Neural progenitor cell (in vitro differentiated cells): ENCODE results near the gene MLYCD. TPM values are rescaled to one million over a fixed set of nuclear protein-coding genes. Genes with fewer than 3 reads are reported as not detected.

ENCODE experiments used
- DNase-seq: peaks from one replicate; pipeline ENCODE4 v3.0.0-alpha.2; 2016; ENCODE audit warnings: low spot score
- H2AFZ ChIP-seq: fragments of 200-600 bp; sonication (generic); replicated peaks from 2 replicates; pipeline ENCODE4 v1.6.1; 2016; ENCODE audit warnings: antibody characterized with exemption
- H3F3A ChIP-seq: fragments of 200-600 bp; sonication (generic); 2 replicates; pipeline ENCODE4 v1.6.1; 2016; ENCODE audit warnings: antibody characterized with exemption, low read depth
- H3K27ac ChIP-seq: fragments of 200-600 bp; sonication (generic); 2 replicates; pipeline ENCODE4 v1.5.1; 2016; ENCODE audit warnings: mild to moderate bottlenecking
- H3K27me3 ChIP-seq: fragments of 200-600 bp; sonication (generic); 2 replicates; pipeline ENCODE4 v1.6.1; 2016; ENCODE audit warnings: mild to moderate bottlenecking, moderate library complexity
- H3K36me3 ChIP-seq: fragments of 200-600 bp; sonication (generic); 2 replicates; pipeline ENCODE4 v1.5.1; 2016
- H3K4me1 ChIP-seq: fragments of 200-600 bp; sonication (generic); 2 replicates; pipeline ENCODE4 v1.6.1; 2016; ENCODE audit warnings: mixed run types
- H3K4me2 ChIP-seq: fragments of 200-600 bp; sonication (generic); 2 replicates; pipeline ENCODE4 v1.6.1; 2016
- H3K4me3 ChIP-seq: fragments of 200-600 bp; sonication (generic); 2 replicates; pipeline ENCODE4 v1.5.1; 2016
- H3K79me2 ChIP-seq: fragments of 200-600 bp; sonication (generic); 2 replicates; pipeline ENCODE4 v1.6.1; 2016; ENCODE audit warnings: low read depth
- H3K9ac ChIP-seq: fragments of 200-600 bp; sonication (generic); 2 replicates; pipeline ENCODE4 v1.6.1; 2016
- H3K9me3 ChIP-seq: fragments of 200-600 bp; sonication (generic); 2 replicates; pipeline ENCODE4 v1.5.1; 2016; ENCODE audit warnings: low read depth
- H4K20me1 ChIP-seq: fragments of 200-600 bp; sonication (generic); 2 replicates; pipeline ENCODE4 v1.6.1; 2016; ENCODE audit warnings: low read depth
- H3K27ac Mint-ChIP-seq: 3 replicates; pipeline ENCODE4 v1.8.0; 2021; ENCODE audit warnings: mixed read lengths
- H3K27me3 Mint-ChIP-seq: 2 replicates; pipeline ENCODE4 v1.8.0; 2022; ENCODE audit warnings: low read depth, mild to moderate bottlenecking, inconsistent platforms, moderate library complexity, mixed read lengths; ENCODE audit not compliant: insufficient read depth
- H3K36me3 Mint-ChIP-seq: 3 replicates; pipeline ENCODE4 v1.8.0; 2021; ENCODE audit warnings: mixed read lengths
- H3K4me1 Mint-ChIP-seq: 3 replicates; pipeline ENCODE4 v1.8.0; 2021; ENCODE audit warnings: mixed read lengths
- H3K4me3 Mint-ChIP-seq: 3 replicates; pipeline ENCODE4 v1.8.0; 2021; ENCODE audit warnings: mild to moderate bottlenecking, moderate library complexity, mixed read lengths
- H3K9me3 Mint-ChIP-seq: 3 replicates; pipeline ENCODE4 v1.8.0; 2020; ENCODE audit warnings: mixed read lengths
- EZH2 ChIP-seq: fragments of 200-600 bp; sonication (generic); IDR thresholded peaks from 2 replicates; pipeline ENCODE4 v1.6.1; 2017; ENCODE audit warnings: antibody characterized with exemption, mild to moderate bottlenecking, moderate library complexity
- EZH2phosphoT487 ChIP-seq: fragments of 200-600 bp; sonication (generic); IDR thresholded peaks from 2 replicates; pipeline ENCODE4 v1.6.1; 2017; ENCODE audit warnings: antibody characterized with exemption
- total RNA-seq: library from RNA; depleted of rRNA; stranded (reverse); fragments of >200 nt; gene quantifications from 2 replicates; pipeline ENCODE4 v1.2.3, GENCODE V29; 2015; ENCODE audit warnings: low replicate concordance
- TF ChIP-seq, protein P1 (sequence below): fragments of 200-600 bp; sonication (generic); IDR thresholded peaks from 2 replicates; pipeline ENCODE4 v1.5.1; 2017; ENCODE audit warnings: antibody characterized with exemption, mild to moderate bottlenecking

The MLYCD gene
- total RNA-seq, 1 donor from 2014 or later = 2.5 TPM

DNA sequence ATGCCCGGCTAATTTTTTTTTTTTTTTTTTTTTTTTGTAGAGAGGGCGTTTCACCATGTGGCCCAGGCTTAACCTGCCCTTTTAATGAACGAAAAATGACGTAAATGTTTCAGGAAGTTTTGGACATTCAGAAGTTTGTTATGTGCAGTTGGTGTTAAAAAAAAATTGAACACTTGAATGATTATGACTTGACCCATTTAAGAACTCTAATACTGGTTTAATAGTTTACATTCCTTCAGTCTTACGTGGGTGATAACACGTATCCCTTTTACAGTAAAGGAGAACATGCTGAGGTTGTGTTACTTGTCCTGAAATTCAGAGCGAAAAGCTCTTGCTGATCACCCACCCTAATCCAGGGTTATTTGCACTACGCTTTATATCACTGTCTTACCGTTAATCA is 1.7 kb downstream of the MLYCD start:
- Histone ChIP-seq H3K4me2 (peak overlapping the region; percentile 94), H3K27me3 (peaks cover 20% of the 10 kb centered on the region), H3K9me3 (no peaks in the 10 kb centered on the region), H3F3A (peaks cover 8% of the 10 kb centered on the region), H2AFZ (no peak overlapping the region), H3K4me3 (no peak overlapping the region), H3K79me2 (peaks cover 13% of the 10 kb centered on the region), H3K27ac (no peak overlapping the region), H4K20me1 (peaks cover 13% of the 10 kb centered on the region), H3K4me1 (peaks cover 5% of the 10 kb centered on the region), H3K36me3 (no peaks in the 10 kb centered on the region), H3K9ac (no peak overlapping the region)
- H3K27ac Mint-ChIP-seq = no peak overlapping the region
- DNase-seq = no peak
- H3K9me3 Mint-ChIP-seq = no peaks in the 10 kb centered on the region
- H3K36me3 Mint-ChIP-seq = peaks cover 2% of the 10 kb centered on the region
- peak overlapping the region; percentile 93 for H3K4me3 Mint-ChIP-seq
- peaks cover 9% of the 10 kb centered on the region for H3K27me3 Mint-ChIP-seq
- peaks cover 40% of the 10 kb centered on the region for H3K4me1 Mint-ChIP-seq
- TF ChIP-seq EZH2phosphoT487 (no peak), EZH2 (no peak)
- TF ChIP-seq, protein P1, sequence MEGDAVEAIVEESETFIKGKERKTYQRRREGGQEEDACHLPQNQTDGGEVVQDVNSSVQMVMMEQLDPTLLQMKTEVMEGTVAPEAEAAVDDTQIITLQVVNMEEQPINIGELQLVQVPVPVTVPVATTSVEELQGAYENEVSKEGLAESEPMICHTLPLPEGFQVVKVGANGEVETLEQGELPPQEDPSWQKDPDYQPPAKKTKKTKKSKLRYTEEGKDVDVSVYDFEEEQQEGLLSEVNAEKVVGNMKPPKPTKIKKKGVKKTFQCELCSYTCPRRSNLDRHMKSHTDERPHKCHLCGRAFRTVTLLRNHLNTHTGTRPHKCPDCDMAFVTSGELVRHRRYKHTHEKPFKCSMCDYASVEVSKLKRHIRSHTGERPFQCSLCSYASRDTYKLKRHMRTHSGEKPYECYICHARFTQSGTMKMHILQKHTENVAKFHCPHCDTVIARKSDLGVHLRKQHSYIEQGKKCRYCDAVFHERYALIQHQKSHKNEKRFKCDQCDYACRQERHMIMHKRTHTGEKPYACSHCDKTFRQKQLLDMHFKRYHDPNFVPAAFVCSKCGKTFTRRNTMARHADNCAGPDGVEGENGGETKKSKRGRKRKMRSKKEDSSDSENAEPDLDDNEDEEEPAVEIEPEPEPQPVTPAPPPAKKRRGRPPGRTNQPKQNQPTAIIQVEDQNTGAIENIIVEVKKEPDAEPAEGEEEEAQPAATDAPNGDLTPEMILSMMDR = no peak

DNA sequence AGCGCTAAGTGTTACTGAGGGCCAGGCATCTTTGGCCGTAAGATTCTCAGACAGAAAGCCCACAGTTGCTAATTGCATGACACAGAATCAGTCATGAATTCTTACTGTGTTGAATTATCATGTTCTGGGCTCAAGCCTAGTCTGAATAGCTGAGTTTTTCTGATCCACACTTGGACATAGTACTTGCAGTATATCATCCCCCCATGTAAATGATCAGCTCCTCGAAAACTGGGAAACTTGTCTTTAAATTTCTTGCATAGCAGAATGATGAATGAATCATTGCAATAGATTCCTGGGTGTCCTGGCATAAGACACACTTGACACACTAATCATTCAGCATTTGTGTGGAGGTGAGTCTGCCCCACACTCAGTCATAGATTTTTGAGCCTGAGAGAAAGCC is 2.2 kb downstream of the MLYCD start:
- no peaks in the 10 kb centered on the region for H3K36me3 ChIP-seq
- no peak overlapping the region for H3K4me2 ChIP-seq
- H3K27ac Mint-ChIP-seq = no peak overlapping the region
- H3F3A ChIP-seq = peaks cover 8% of the 10 kb centered on the region
- DNase-seq = no peak
- H4K20me1 ChIP-seq = peaks cover 13% of the 10 kb centered on the region
- peaks cover 9% of the 10 kb centered on the region for H3K27me3 Mint-ChIP-seq
- peaks cover 40% of the 10 kb centered on the region for H3K4me1 Mint-ChIP-seq
- no peak overlapping the region for H3K27ac ChIP-seq
- H3K9me3 ChIP-seq = no peaks in the 10 kb centered on the region
- peaks cover 2% of the 10 kb centered on the region for H3K36me3 Mint-ChIP-seq
- no peak overlapping the region for H3K9ac ChIP-seq
- H2AFZ ChIP-seq = no peak overlapping the region
- H3K9me3 Mint-ChIP-seq = no peaks in the 10 kb centered on the region
- H3K4me3 ChIP-seq = no peak overlapping the region
- peaks cover 5% of the 10 kb centered on the region for H3K4me1 ChIP-seq
- H3K4me3 Mint-ChIP-seq = peak overlapping the region; percentile 93
- peaks cover 20% of the 10 kb centered on the region for H3K27me3 ChIP-seq
- TF ChIP-seq EZH2phosphoT487 = no peak
- TF ChIP-seq, protein P1 = no peak
- no peak for TF ChIP-seq EZH2
- peaks cover 13% of the 10 kb centered on the region for H3K79me2 ChIP-seq

DNA sequence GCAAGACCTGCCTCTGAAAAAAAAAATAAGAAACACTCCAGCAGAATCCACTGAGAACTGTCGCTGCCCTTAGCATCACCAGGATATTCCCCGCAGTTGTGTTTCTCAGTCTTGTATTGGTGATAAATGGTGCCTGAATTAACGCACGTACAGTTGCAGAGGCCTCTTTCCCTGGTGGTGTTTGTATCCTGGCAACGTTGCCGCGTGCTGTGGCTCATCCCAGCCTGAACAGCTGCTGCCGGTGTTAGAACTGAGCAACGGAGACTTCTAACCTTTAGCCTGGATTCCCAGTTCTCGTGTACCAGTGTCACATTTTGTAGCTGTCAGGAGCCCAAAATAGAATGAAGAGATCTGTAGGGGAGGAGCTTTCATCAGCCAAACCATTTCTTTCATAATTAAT is 4.8 kb downstream of the MLYCD start:
- no peak overlapping the region for H3K4me3 ChIP-seq
- no peak overlapping the region for H2AFZ ChIP-seq
- H3F3A ChIP-seq = peaks cover 8% of the 10 kb centered on the region
- no peak for TF ChIP-seq EZH2
- no peak for TF ChIP-seq EZH2phosphoT487
- TF ChIP-seq, protein P1 = no peak
- no peaks in the 10 kb centered on the region for H3K36me3 ChIP-seq
- H3K4me1 ChIP-seq = peaks cover 10% of the 10 kb centered on the region
- no peaks in the 10 kb centered on the region for H3K27me3 ChIP-seq
- DNase-seq = no peak
- no peak overlapping the region for H3K9ac ChIP-seq
- peak overlapping the region; percentile 44 for H3K27ac Mint-ChIP-seq
- peaks cover 13% of the 10 kb centered on the region for H4K20me1 ChIP-seq
- H3K9me3 ChIP-seq = no peaks in the 10 kb centered on the region
- H3K4me1 Mint-ChIP-seq = peaks cover 58% of the 10 kb centered on the region
- H3K9me3 Mint-ChIP-seq = no peaks in the 10 kb centered on the region
- peaks cover 6% of the 10 kb centered on the region for H3K36me3 Mint-ChIP-seq
- H3K27me3 Mint-ChIP-seq = peaks cover 9% of the 10 kb centered on the region
- no peak overlapping the region for H3K4me2 ChIP-seq
- peaks cover 13% of the 10 kb centered on the region for H3K79me2 ChIP-seq
- H3K4me3 Mint-ChIP-seq = no peak overlapping the region
- no peak overlapping the region for H3K27ac ChIP-seq
